ENCODE results near the gene UBXN11.

Gene UBXN11

GRCh38 chr1:26306290-26307229 lies at the start of gene UBXN11:
UBXN11 (minus strand) TSS chr1:26306636; CDS start chr1:26302883, 3,753 bp downstream.
- Mint-ChIP-seq H3K27me3 (no peaks in the 10 kb centered on the region), H3K36me3 (no peaks in the 10 kb centered on the region), H3K4me1 (peaks cover 34% of the 10 kb centered on the region), H3K9me3 (no peaks in the 10 kb centered on the region), H3K4me3 (peak within 1 kb of the TSS; percentile 100), H3K27ac (peak within 1 kb of the TSS; percentile 98)

- Mint-ChIP-seq H3K9me3 (no peaks in the 10 kb centered on the region), H3K27me3 (peaks cover 4% of the 10 kb centered on the region), H3K4me1 (peaks cover 19% of the 10 kb centered on the region), H3K36me3 (no peaks in the 10 kb centered on the region), H3K4me3 (no peak overlapping the region), H3K27ac (peak overlapping the region; percentile 87)
These were observed 49.7 kb upstream of the UBXN11 start for GRCh38 chr1:26356106-26356505.

- H3K27me3 Mint-ChIP-seq: no peaks in the 10 kb centered on the region
- H3K4me1 Mint-ChIP-seq: peaks cover 13% of the 10 kb centered on the region
- H3K27ac Mint-ChIP-seq: no peak overlapping the region
- no peaks in the 10 kb centered on the region for H3K36me3 Mint-ChIP-seq
- H3K4me3 Mint-ChIP-seq: no peak overlapping the region
- no peaks in the 10 kb centered on the region for H3K9me3 Mint-ChIP-seq
These were observed 48.5 kb upstream of the UBXN11 start for GRCh38 chr1:26354972-26355371.

GRCh38 chr1:26353976-26354820 lies 47.8 kb upstream of the UBXN11 start, which contains the start of gene CRYBG2:
CRYBG2 (minus strand) TSS chr1:26354130; CDS start chr1:26346657, 7,473 bp downstream.
- Mint-ChIP-seq H3K36me3 (no peaks in the 10 kb centered on the region), H3K4me3 (no peak within 1 kb of the TSS), H3K27me3 (no peaks in the 10 kb centered on the region), H3K27ac (no peak within 1 kb of the TSS), H3K4me1 (peaks cover 9% of the 10 kb centered on the region), H3K9me3 (no peaks in the 10 kb centered on the region)

- peaks cover under 1% of the 10 kb centered on the region for H3K4me1 Mint-ChIP-seq
- no peak overlapping the region for H3K4me3 Mint-ChIP-seq
- H3K9me3 Mint-ChIP-seq: no peaks in the 10 kb centered on the region
- H3K36me3 Mint-ChIP-seq: no peaks in the 10 kb centered on the region
- no peak overlapping the region for H3K27ac Mint-ChIP-seq
- H3K27me3 Mint-ChIP-seq: no peaks in the 10 kb centered on the region
These were observed 46.9 kb upstream of the UBXN11 start for GRCh38 chr1:26353210-26353859.

- Mint-ChIP-seq H3K27me3 (no peaks in the 10 kb centered on the region), H3K36me3 (no peaks in the 10 kb centered on the region), H3K4me3 (no peak overlapping the region), H3K4me1 (no peaks in the 10 kb centered on the region), H3K27ac (no peak overlapping the region), H3K9me3 (no peaks in the 10 kb centered on the region)
These were observed 45.9 kb upstream of the UBXN11 start for GRCh38 chr1:26352338-26352679.

- H3K36me3 Mint-ChIP-seq: no peaks in the 10 kb centered on the region
- no peak overlapping the region for H3K27ac Mint-ChIP-seq
- no peak overlapping the region for H3K4me3 Mint-ChIP-seq
- H3K4me1 Mint-ChIP-seq: no peaks in the 10 kb centered on the region
- no peaks in the 10 kb centered on the region for H3K9me3 Mint-ChIP-seq
- no peaks in the 10 kb centered on the region for H3K27me3 Mint-ChIP-seq
These were observed 45.3 kb upstream of the UBXN11 start for GRCh38 chr1:26351590-26352337.

GRCh38 chr1:26350701-26351589 lies 44.5 kb upstream of the UBXN11 start:
- Mint-ChIP-seq H3K36me3 (no peaks in the 10 kb centered on the region), H3K4me3 (no peak overlapping the region), H3K27ac (no peak overlapping the region), H3K27me3 (no peaks in the 10 kb centered on the region), H3K9me3 (no peaks in the 10 kb centered on the region), H3K4me1 (no peaks in the 10 kb centered on the region)

GRCh38 chr1:26350343-26350700 lies 43.9 kb upstream of the UBXN11 start:
- no peaks in the 10 kb centered on the region for H3K36me3 Mint-ChIP-seq
- no peaks in the 10 kb centered on the region for H3K27me3 Mint-ChIP-seq
- H3K4me1 Mint-ChIP-seq: no peaks in the 10 kb centered on the region
- no peaks in the 10 kb centered on the region for H3K9me3 Mint-ChIP-seq
- no peak overlapping the region for H3K4me3 Mint-ChIP-seq
- H3K27ac Mint-ChIP-seq: no peak overlapping the region

- Mint-ChIP-seq H3K4me3 (no peak overlapping the region), H3K9me3 (no peaks in the 10 kb centered on the region), H3K27ac (no peak overlapping the region), H3K27me3 (no peaks in the 10 kb centered on the region), H3K36me3 (no peaks in the 10 kb centered on the region), H3K4me1 (no peaks in the 10 kb centered on the region)
These were observed 43.4 kb upstream of the UBXN11 start for GRCh38 chr1:26349877-26350244.

- no peaks in the 10 kb centered on the region for H3K9me3 Mint-ChIP-seq
- no peaks in the 10 kb centered on the region for H3K27me3 Mint-ChIP-seq
- H3K4me3 Mint-ChIP-seq: no peak overlapping the region
- peak overlapping the region; percentile 17 for H3K27ac Mint-ChIP-seq
- no peaks in the 10 kb centered on the region for H3K36me3 Mint-ChIP-seq
- no peaks in the 10 kb centered on the region for H3K4me1 Mint-ChIP-seq
These were observed 42.9 kb upstream of the UBXN11 start for GRCh38 chr1:26349188-26349876.

GRCh38 chr1:26346274-26347033 lies 40.0 kb upstream of the UBXN11 start:
- Mint-ChIP-seq H3K27ac (no peak overlapping the region), H3K4me3 (no peak overlapping the region), H3K36me3 (no peaks in the 10 kb centered on the region)

GRCh38 chr1:26345718-26346117 lies 39.3 kb upstream of the UBXN11 start:
- Mint-ChIP-seq H3K27me3 (no peaks in the 10 kb centered on the region), H3K36me3 (no peaks in the 10 kb centered on the region), H3K9me3 (no peaks in the 10 kb centered on the region), H3K27ac (no peak overlapping the region), H3K4me1 (no peaks in the 10 kb centered on the region), H3K4me3 (no peak overlapping the region)

More at GRCh38 chr1:26346274-26347033, 40.0 kb upstream of the UBXN11 start:
- Mint-ChIP-seq H3K4me1 (no peaks in the 10 kb centered on the region), H3K27me3 (no peaks in the 10 kb centered on the region), H3K9me3 (no peaks in the 10 kb centered on the region)

All from activated naive CD4-positive, alpha-beta T cell treated with anti-CD3 and anti-CD28 coated beads, Interleukin-2, amount 50 U/mL, for 24 hours (primary cell).